ENCODE results near the gene ARL8A. TPM values are rescaled to one million over a fixed set of nuclear protein-coding genes. Genes with fewer than 3 reads are reported as not detected.

Gene ARL8A
- total and polyA plus RNA-seq, 2 experiments from 2014 or later: 42.1 to 45.3 TPM

- Histone ChIP-seq H3K4me3 (no peak overlapping the region), H3K9me3 (ENCODE audit: low read depth) (no peaks in the 10 kb centered on the region), H3K36me3 (no peaks in the 10 kb centered on the region), H3K27me3 (no peaks in the 10 kb centered on the region), H3K27ac (no peak overlapping the region), H3K4me1 (ENCODE audit: low read depth) (no peaks in the 10 kb centered on the region)
- no peak for TF ChIP-seq CTCF (IDR thresholded peaks at IDR 0.05; ENCODE audit: low read depth, low read length)
- no peak for DNase-seq (ENCODE audit: low read depth in 1 of 2, low spot score in 1 of 2)
These were observed 32.7 kb upstream of the ARL8A start for GRCh38 chr1:202176949-202177927.

- no peak for DNase-seq (ENCODE audit: low read depth in 1 of 2, low spot score in 1 of 2)
- no peak for TF ChIP-seq CTCF (IDR thresholded peaks at IDR 0.05; ENCODE audit: low read depth, low read length)
These were observed 29.5 kb upstream of the ARL8A start for GRCh38 chr1:202173993-202174392.

GRCh38 chr1:202172015-202172355, 27.4 kb upstream of the ARL8A start:
- H3K9me3 ChIP-seq (ENCODE audit: low read depth): no peaks in the 10 kb centered on the region
- no peak overlapping the region for H3K27ac ChIP-seq
- peaks cover 7% of the 10 kb centered on the region for H3K4me1 ChIP-seq (ENCODE audit: low read depth)
- no peak for TF ChIP-seq CTCF (IDR thresholded peaks at IDR 0.05; ENCODE audit: low read depth, low read length)
- H3K27me3 ChIP-seq: no peaks in the 10 kb centered on the region
- H3K4me3 ChIP-seq: no peak overlapping the region
- no peaks in the 10 kb centered on the region for H3K36me3 ChIP-seq
- DNase-seq (ENCODE audit: low read depth in 1 of 2, low spot score in 1 of 2): no peak

More at GRCh38 chr1:202173993-202174392, 29.5 kb upstream of the ARL8A start:
- Histone ChIP-seq H3K27me3 (no peaks in the 10 kb centered on the region), H3K27ac (no peak overlapping the region), H3K4me3 (no peak overlapping the region), H3K9me3 (ENCODE audit: low read depth) (no peaks in the 10 kb centered on the region), H3K36me3 (no peaks in the 10 kb centered on the region), H3K4me1 (ENCODE audit: low read depth) (no peaks in the 10 kb centered on the region)

GRCh38 chr1:202171292-202172014, 26.9 kb upstream of the ARL8A start:
- H3K27me3 ChIP-seq: no peaks in the 10 kb centered on the region
- no peak for DNase-seq (ENCODE audit: low read depth in 1 of 2, low spot score in 1 of 2)
- TF ChIP-seq CTCF (IDR thresholded peaks at IDR 0.05; ENCODE audit: low read depth, low read length): no peak
- no peak overlapping the region for H3K4me3 ChIP-seq
- H3K36me3 ChIP-seq: no peaks in the 10 kb centered on the region
- H3K4me1 ChIP-seq (ENCODE audit: low read depth): peaks cover 7% of the 10 kb centered on the region
- no peaks in the 10 kb centered on the region for H3K9me3 ChIP-seq (ENCODE audit: low read depth)
- no peak overlapping the region for H3K27ac ChIP-seq

- no peak overlapping the region for H3K4me3 ChIP-seq
- no peaks in the 10 kb centered on the region for H3K36me3 ChIP-seq
- no peak for TF ChIP-seq CTCF (IDR thresholded peaks at IDR 0.05; ENCODE audit: low read depth, low read length)
- no peaks in the 10 kb centered on the region for H3K9me3 ChIP-seq (ENCODE audit: low read depth)
- DNase-seq (ENCODE audit: low read depth in 1 of 2, low spot score in 1 of 2): no peak
- H3K27ac ChIP-seq: no peak overlapping the region
- H3K27me3 ChIP-seq: no peaks in the 10 kb centered on the region
- peaks cover 7% of the 10 kb centered on the region for H3K4me1 ChIP-seq (ENCODE audit: low read depth)
These were observed 26.2 kb upstream of the ARL8A start for GRCh38 chr1:202170726-202171125.

Measured in cardiac muscle cell (in vitro differentiated cells and primary cell).